Psoas muscle (tissue), 8 donors: ENCODE data around the gene CFC1B. TPM values are rescaled to one million over a fixed set of nuclear protein-coding genes. Genes with fewer than 3 reads are reported as not detected.
"Not testable (repeated sequence)": the region's sequence is repeated elsewhere in the genome, so short reads cannot be mapped to it uniquely, and the experiment has no call there.

Source experiments
- ATAC-seq, 4 donors: fragments of 200-7000 bp; cut with Tn5 transposase; one replicate each; pipeline ENCODE4 v1.9.1; 2020; ENCODE audit warnings: moderate library complexity in 3 of 4, mild to moderate bottlenecking in 2 of 4
- DNase-seq, 2 donors: peaks; one replicate each; pipeline ENCODE4 v3.0.0-alpha.2; 2020
- H3K27ac ChIP-seq: fragments of 200-600 bp; one replicate; pipeline ENCODE4 v1.8.0; 2022
- H3K27me3 ChIP-seq, 3 donors: fragments of 200-600 bp in 1 of 3; one replicate each; pipeline versions ENCODE4 v1.6.1 to v1.8.0; 2013 to 2022; ENCODE audit warnings: low read length in 2 of 3, mild to moderate bottlenecking in 2 of 3, moderate library complexity in 1 of 3; ENCODE audit not compliant: insufficient read depth in 3 of 3
- H3K36me3 ChIP-seq, 2 donors: fragments of 200-600 bp in 1 of 2; one replicate each; pipeline versions ENCODE4 v1.6.1 to v1.8.0; 2013 to 2022; ENCODE audit warnings: low read depth in 1 of 2, mild to moderate bottlenecking in 1 of 2, moderate library complexity in 1 of 2; ENCODE audit not compliant: insufficient read depth in 1 of 2
- H3K4me1 ChIP-seq: fragments of 200-600 bp; one replicate; pipeline ENCODE4 v1.8.0; 2022
- H3K4me3 ChIP-seq: fragments of 200-600 bp; one replicate; pipeline ENCODE4 v1.8.0; 2022; ENCODE audit warnings: mild to moderate bottlenecking
- H3K9me3 ChIP-seq: fragments of 200-600 bp; one replicate; pipeline ENCODE4 v1.8.0; 2022
- WGBS, 3 donors: extraction: QIAGEN DNeasy Blood & Tissue Kit; methylation state at CpG; one replicate each; pipeline versions ENCODE4 v1.1.6 to v1.1.7; 2013; 5-methylcytosine and 5-hydroxymethylcytosine counted together
- intact Hi-C, 2 donors: fragments of 100-400 bp; cut with DNase I; formaldehyde crosslinking; loops; one replicate each; pipeline versions ENCODE4 v1.11.0 to v1.14.2; 2022
- long read RNA-seq, 2 donors: library from polyadenylated mRNA; unstranded; transcript quantifications; one replicate each; pipeline ENCODE4 v2.0.0, GENCODE V29; 2021
- polyA plus RNA-seq, 3 donors: library from polyadenylated mRNA; stranded (reverse); fragments of 200-250 nt; gene quantifications; one replicate each; pipeline ENCODE4 v1.2.3, GENCODE V29; 2013
- total RNA-seq, 4 donors: library from RNA; stranded (reverse); fragmentation: NEBNext Ultra II Directional in 2 of 4; extraction: Animal tissue kit (Norgen Biotek cat#: 25700) in 2 of 4; gene quantifications; one replicate each; pipeline versions ENCODE4 v1.2.1 to v1.2.4, GENCODE V29; 2021 to 2023
- donor health status: healthy with polysubstance abuse.
- donor health status: DM: no; HTN: no; CAD: no; lungs with moderate emphysema.
- donor health status: Bipolar disorder and iron deficiency.
- donor health status: healthy.
- donor health status: DM: yes; HTN: yes; CAD: no.
- donor health status: DM: no; HTN: no; CAD: no.
- donor health status: DM: no; HTN: no; CAD: no.
- donor health status: DM: yes; HTN: yes; CAD: no.

CFC1B gene
- total RNA-seq = not detected
- polyA plus RNA-seq = not detected
- long read RNA-seq, donor 1 = 0 reads
- long read RNA-seq, donor 2 = 0 reads

GRCh38 chr2:130520992-130521391 lies at the start of gene CFC1B:
CFC1B (plus strand) TSS chr2:130521222; CDS start chr2:130521485, 263 bp downstream.
- H3K36me3 ChIP-seq, H3K27ac ChIP-seq, H3K9me3 ChIP-seq, DNase-seq, ATAC-seq, H3K4me3 ChIP-seq, H3K27me3 ChIP-seq, H3K4me1 ChIP-seq, intact Hi-C loops: not testable (repeated sequence)
- WGBS, 3 donors = no CpG with 5 or more reads among the region's 7 CpGs

GRCh38 chr2:130491073-130491472 lies 29.9 kb upstream of the CFC1B start:
- intact Hi-C loops, H3K4me1 ChIP-seq: not testable (repeated sequence)

GRCh38 chr2:130509228-130509627 lies 11.8 kb upstream of the CFC1B start, which contains the start of gene POTEI:
POTEI (minus strand) TSS chr2:130509328; CDS start chr2:130509235, 93 bp downstream.
- intact Hi-C loops = not testable (repeated sequence)

More at GRCh38 chr2:130491073-130491472, 29.9 kb upstream of the CFC1B start:
- not testable (repeated sequence) for H3K4me3 ChIP-seq, DNase-seq, ATAC-seq, H3K27me3 ChIP-seq, H3K9me3 ChIP-seq, H3K27ac ChIP-seq, H3K36me3 ChIP-seq
- 40 to 94% (median 45%) methylated on average over 1 to 3 of the region's 4 CpGs for WGBS, 3 donors

GRCh38 chr2:130510807-130511746 lies 9.9 kb upstream of the CFC1B start:
- H3K27ac ChIP-seq, H3K9me3 ChIP-seq, H3K4me1 ChIP-seq, ATAC-seq, H3K4me3 ChIP-seq, H3K36me3 ChIP-seq, intact Hi-C loops, H3K27me3 ChIP-seq, DNase-seq: not testable (repeated sequence)
- WGBS, 3 donors = 64% methylated on average over 3 of the region's 31 CpGs; no CpG with 5 or more reads in 2 of the 3 donors

More at GRCh38 chr2:130509228-130509627, 11.8 kb upstream of the CFC1B start, which contains the start of gene POTEI:
- ATAC-seq, H3K27ac ChIP-seq, H3K36me3 ChIP-seq, H3K9me3 ChIP-seq, H3K4me1 ChIP-seq, H3K27me3 ChIP-seq, H3K4me3 ChIP-seq, DNase-seq: not testable (repeated sequence)
- 71% methylated on average over 3 of the region's 13 CpGs; no CpG with 5 or more reads in 2 of the 3 donors for WGBS, 3 donors

- not testable (repeated sequence) for H3K27me3 ChIP-seq, ATAC-seq, DNase-seq
These were observed 9.1 kb upstream of the CFC1B start for GRCh38 chr2:130511747-130512451.

GRCh38 chr2:130518516-130519106 lies 2.4 kb upstream of the CFC1B start:
- no CpG with 5 or more reads among the region's 12 CpGs for WGBS, 3 donors
- H3K36me3 ChIP-seq, H3K4me1 ChIP-seq, H3K27ac ChIP-seq, ATAC-seq, H3K4me3 ChIP-seq, intact Hi-C loops, DNase-seq, H3K9me3 ChIP-seq, H3K27me3 ChIP-seq: not testable (repeated sequence)

More at GRCh38 chr2:130511747-130512451, 9.1 kb upstream of the CFC1B start:
- H3K4me1 ChIP-seq, H3K9me3 ChIP-seq, H3K36me3 ChIP-seq, intact Hi-C loops, H3K27ac ChIP-seq, H3K4me3 ChIP-seq: not testable (repeated sequence)
- WGBS, 3 donors = 88 to 94% (median 93%) methylated on average over 4 of the region's 17 CpGs

GRCh38 chr2:130522390-130522789 lies 1.4 kb downstream of the CFC1B start:
- DNase-seq, H3K27me3 ChIP-seq, H3K36me3 ChIP-seq, H3K4me1 ChIP-seq, ATAC-seq, H3K27ac ChIP-seq, H3K4me3 ChIP-seq, H3K9me3 ChIP-seq, intact Hi-C loops: not testable (repeated sequence)
- WGBS, 3 donors = no CpG with 5 or more reads among the region's 23 CpGs

GRCh38 chr2:130527365-130527967 lies 6.4 kb downstream of the CFC1B start:
- ATAC-seq, H3K36me3 ChIP-seq, H3K4me1 ChIP-seq, DNase-seq, intact Hi-C loops, H3K9me3 ChIP-seq, H3K27me3 ChIP-seq, H3K4me3 ChIP-seq, H3K27ac ChIP-seq: not testable (repeated sequence)
- WGBS, 3 donors = no CpG with 5 or more reads among the region's 40 CpGs

- H3K36me3 ChIP-seq, intact Hi-C loops, ATAC-seq, H3K4me1 ChIP-seq, H3K27me3 ChIP-seq, DNase-seq, H3K9me3 ChIP-seq, H3K4me3 ChIP-seq, H3K27ac ChIP-seq: not testable (repeated sequence)
- WGBS, 3 donors = no CpG with 5 or more reads among the region's 6 CpGs
These were observed 8.5 kb downstream of the CFC1B start for GRCh38 chr2:130529545-130529944.

- ATAC-seq, H3K27me3 ChIP-seq, DNase-seq, H3K4me3 ChIP-seq, H3K27ac ChIP-seq, H3K36me3 ChIP-seq, H3K4me1 ChIP-seq, H3K9me3 ChIP-seq, intact Hi-C loops: not testable (repeated sequence)
- WGBS, 3 donors = no CpG with 5 or more reads among the region's 4 CpGs
These were observed 9.2 kb downstream of the CFC1B start for GRCh38 chr2:130530212-130530611.
